Measurements from ENCODE around the gene PDIA5.

The PDIA5 gene

DNA sequence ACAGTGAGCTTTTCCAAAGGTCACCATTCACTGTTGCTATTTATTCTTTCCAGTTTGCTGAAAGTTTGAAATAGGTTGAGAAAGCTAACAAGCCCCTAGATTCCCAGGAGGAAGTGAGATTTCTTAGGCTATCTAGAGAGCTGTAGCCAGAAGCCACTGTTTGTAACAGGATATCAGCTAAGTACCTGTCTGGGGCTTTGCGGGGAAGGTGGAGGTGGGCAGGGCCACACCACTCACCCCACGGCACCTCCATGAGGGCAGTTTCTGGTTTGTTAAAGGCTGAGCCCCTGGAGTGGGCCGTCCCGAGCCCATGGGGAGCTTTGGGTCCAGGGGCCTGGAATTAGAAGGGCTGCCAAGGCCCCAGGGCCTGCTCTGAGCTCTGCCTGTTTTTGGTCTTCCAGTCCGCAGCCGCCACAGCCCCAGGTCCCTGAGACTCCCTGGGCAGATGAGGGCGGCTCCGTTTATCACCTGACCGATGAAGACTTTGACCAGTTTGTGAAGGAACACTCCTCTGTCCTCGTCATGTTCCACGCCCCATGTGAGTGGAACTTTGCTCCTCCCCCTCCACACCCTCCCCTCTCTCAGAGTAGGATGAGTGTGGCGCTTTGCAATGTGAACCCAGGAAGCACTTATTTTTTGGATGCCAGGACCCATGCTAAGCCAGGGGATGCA is 63.4 kb downstream of the PDIA5 start:
- DNase-seq = no peak
- TF ChIP-seq, protein P1, sequence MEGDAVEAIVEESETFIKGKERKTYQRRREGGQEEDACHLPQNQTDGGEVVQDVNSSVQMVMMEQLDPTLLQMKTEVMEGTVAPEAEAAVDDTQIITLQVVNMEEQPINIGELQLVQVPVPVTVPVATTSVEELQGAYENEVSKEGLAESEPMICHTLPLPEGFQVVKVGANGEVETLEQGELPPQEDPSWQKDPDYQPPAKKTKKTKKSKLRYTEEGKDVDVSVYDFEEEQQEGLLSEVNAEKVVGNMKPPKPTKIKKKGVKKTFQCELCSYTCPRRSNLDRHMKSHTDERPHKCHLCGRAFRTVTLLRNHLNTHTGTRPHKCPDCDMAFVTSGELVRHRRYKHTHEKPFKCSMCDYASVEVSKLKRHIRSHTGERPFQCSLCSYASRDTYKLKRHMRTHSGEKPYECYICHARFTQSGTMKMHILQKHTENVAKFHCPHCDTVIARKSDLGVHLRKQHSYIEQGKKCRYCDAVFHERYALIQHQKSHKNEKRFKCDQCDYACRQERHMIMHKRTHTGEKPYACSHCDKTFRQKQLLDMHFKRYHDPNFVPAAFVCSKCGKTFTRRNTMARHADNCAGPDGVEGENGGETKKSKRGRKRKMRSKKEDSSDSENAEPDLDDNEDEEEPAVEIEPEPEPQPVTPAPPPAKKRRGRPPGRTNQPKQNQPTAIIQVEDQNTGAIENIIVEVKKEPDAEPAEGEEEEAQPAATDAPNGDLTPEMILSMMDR (IDR thresholded peaks at IDR 0.05; ENCODE audit: low read depth, low read length, missing control alignments) = no peak
- Histone ChIP-seq H3K36me3 (replicated peaks) (peaks cover 67% of the 10 kb centered on the region), H3K27ac (no peak overlapping the region), H3K27me3 (replicated peaks) (no peaks in the 10 kb centered on the region), H3K4me3 (ENCODE audit: low read depth, low read length) (no peak overlapping the region)
- in situ Hi-C loops (cut with HindIII; ENCODE audit: low pct_ligation_motif_present, low sequenced_read_pairs) = no loop called here

- H3K4me3 ChIP-seq (ENCODE audit: low read depth, low read length) = no peak overlapping the region
- no peaks in the 10 kb centered on the region for H3K27me3 ChIP-seq (replicated peaks)
- H3K36me3 ChIP-seq (replicated peaks) = peaks cover 54% of the 10 kb centered on the region
- no peak overlapping the region for H3K27ac ChIP-seq
- in situ Hi-C loops (cut with HindIII; ENCODE audit: low pct_ligation_motif_present, low sequenced_read_pairs) = no loop called here
- DNase-seq = no peak
- TF ChIP-seq, protein P1 (IDR thresholded peaks at IDR 0.05; ENCODE audit: low read depth, low read length, missing control alignments) = no peak
Measured at GRCh38 chr3:123134671-123135070, 67.8 kb downstream of the PDIA5 start.

DNA sequence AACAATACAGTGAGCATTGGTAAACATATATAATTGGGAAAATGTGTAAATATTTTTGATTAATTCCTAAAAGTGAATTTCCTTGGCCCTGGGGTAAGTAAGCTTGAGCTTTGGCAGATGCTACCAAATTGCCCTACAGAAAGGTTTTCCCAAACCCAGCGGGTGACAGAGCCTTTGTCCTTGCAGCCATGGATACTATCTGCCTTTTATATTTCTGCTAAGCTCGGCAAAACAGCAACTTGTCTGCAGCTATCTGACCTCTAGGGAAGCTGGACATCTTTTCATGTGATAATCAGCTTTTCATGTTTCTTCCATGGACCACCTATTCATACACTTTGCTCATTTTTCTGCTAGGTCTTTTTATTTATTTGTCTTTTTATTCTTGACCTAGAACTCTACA is 70.2 kb downstream of the PDIA5 start:
- TF ChIP-seq, protein P1 (IDR thresholded peaks at IDR 0.05; ENCODE audit: low read depth, low read length, missing control alignments) = no peak
- in situ Hi-C loops (cut with HindIII; ENCODE audit: low pct_ligation_motif_present, low sequenced_read_pairs) = no loop called here

DNA sequence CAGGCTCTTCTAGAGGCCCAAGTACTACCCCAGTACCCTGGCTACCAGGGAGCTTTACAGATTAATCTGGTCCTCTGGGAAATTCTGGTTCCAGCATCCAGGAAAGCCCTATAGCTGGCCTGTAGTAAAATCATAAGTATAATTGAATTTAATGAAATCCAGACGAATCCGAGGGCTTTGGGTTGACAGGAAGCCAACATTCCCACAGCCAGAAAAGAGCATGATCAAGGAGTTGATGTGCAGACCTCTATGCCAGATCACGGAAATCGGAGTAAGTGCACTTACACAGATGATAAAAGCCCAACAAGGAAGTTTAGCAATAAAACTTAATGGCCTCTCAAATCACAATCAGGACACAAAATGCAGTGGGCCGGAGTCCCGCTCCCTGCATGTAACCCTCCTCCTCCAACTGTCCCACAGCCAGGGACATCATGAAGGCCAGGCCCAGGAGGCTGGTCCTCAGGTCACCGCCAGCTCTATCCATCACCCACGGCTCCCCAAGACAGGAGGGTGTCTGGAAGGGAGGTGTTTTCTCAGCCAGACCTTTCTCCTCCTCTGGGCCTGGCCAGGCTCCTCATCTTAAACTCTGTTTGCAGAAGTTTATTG is 72.1 kb downstream of the PDIA5 start:
- Histone ChIP-seq H3K4me3 (ENCODE audit: low read depth, low read length) (no peak overlapping the region), H3K36me3 (replicated peaks) (peaks cover 48% of the 10 kb centered on the region), H3K27ac (no peak overlapping the region), H3K27me3 (replicated peaks) (no peaks in the 10 kb centered on the region)
- in situ Hi-C loops (cut with HindIII; ENCODE audit: low pct_ligation_motif_present, low sequenced_read_pairs) = no loop called here
- TF ChIP-seq, protein P1 (IDR thresholded peaks at IDR 0.05; ENCODE audit: low read depth, low read length, missing control alignments) = no peak
- DNase-seq = no peak

More for the DNA sequence above, 70.2 kb downstream of the PDIA5 start:
- Histone ChIP-seq H3K27ac (no peak overlapping the region), H3K27me3 (replicated peaks) (no peaks in the 10 kb centered on the region), H3K36me3 (replicated peaks) (peaks cover 41% of the 10 kb centered on the region), H3K4me3 (ENCODE audit: low read depth, low read length) (no peak overlapping the region)
- DNase-seq = no peak

DNA sequence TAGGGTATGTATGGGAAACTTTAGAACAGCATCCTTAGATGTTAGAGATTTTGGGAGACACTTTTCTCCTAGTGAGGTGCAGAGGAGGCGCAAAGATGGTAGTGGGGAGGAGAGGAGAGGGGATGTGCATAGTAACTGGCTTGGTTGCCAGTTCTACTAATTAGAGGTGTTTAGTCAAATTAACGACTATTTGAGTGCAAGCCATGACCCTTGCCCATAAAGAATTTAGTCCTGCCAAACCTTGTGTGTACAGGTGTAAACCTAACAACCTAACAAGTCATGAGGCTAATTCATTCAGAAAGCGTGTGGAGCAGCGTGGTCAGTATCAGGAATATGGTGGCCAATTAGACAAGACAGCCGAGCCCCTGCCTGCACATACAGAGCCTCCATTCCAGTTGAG is 72.7 kb downstream of the PDIA5 start:
- Histone ChIP-seq H3K4me3 (ENCODE audit: low read depth, low read length) (no peak overlapping the region), H3K36me3 (replicated peaks) (peaks cover 43% of the 10 kb centered on the region), H3K27me3 (replicated peaks) (no peaks in the 10 kb centered on the region), H3K27ac (no peak overlapping the region)
- no peak for DNase-seq
- in situ Hi-C loops (cut with HindIII; ENCODE audit: low pct_ligation_motif_present, low sequenced_read_pairs) = no loop called here
- TF ChIP-seq, protein P1 (IDR thresholded peaks at IDR 0.05; ENCODE audit: low read depth, low read length, missing control alignments) = no peak

All from brain microvascular endothelial cell (primary cell).